Measurements from ENCODE around the gene ATF5.
"Not testable (repeated sequence)": the region's sequence is repeated elsewhere in the genome, so short reads cannot be mapped to it uniquely, and the experiment has no call there.

The ATF5 gene

GRCh38 chr19:49923055-49924003 lies 5.7 kb upstream of the ATF5 start:
- DNase-seq (ENCODE audit: low read depth in 2 of 2), result no peak

GRCh38 chr19:49924004-49924880 lies 4.8 kb upstream of the ATF5 start:
- DNase-seq (ENCODE audit: low read depth in 2 of 2), result peak; percentile 20 to 25

GRCh38 chr19:49924881-49925210 lies 4.2 kb upstream of the ATF5 start:
- DNase-seq (ENCODE audit: low read depth in 2 of 2), result not testable (repeated sequence)

- no peak for DNase-seq (ENCODE audit: low read depth in 2 of 2)
These were observed 3.5 kb upstream of the ATF5 start for GRCh38 chr19:49925486-49925885.

GRCh38 chr19:49926515-49926914 lies 2.5 kb upstream of the ATF5 start:
- no peak for DNase-seq (ENCODE audit: low read depth in 2 of 2)

GRCh38 chr19:49927526-49928264 lies 1.3 kb upstream of the ATF5 start:
- no peak for DNase-seq (ENCODE audit: low read depth in 2 of 2)

- DNase-seq (ENCODE audit: low read depth in 2 of 2), result peak; percentile 89 to 91
These were observed 842 bp downstream of the ATF5 start for GRCh38 chr19:49929611-49930482.

GRCh38 chr19:49930483-49931011 lies 1.5 kb downstream of the ATF5 start:
- DNase-seq (ENCODE audit: low read depth in 2 of 2), result no peak

GRCh38 chr19:49931293-49932040 lies 2.5 kb downstream of the ATF5 start:
- DNase-seq (ENCODE audit: low read depth in 2 of 2), result no peak

GRCh38 chr19:49932041-49932451 lies 3.0 kb downstream of the ATF5 start:
- no peak for DNase-seq (ENCODE audit: low read depth in 2 of 2)

- no peak for DNase-seq (ENCODE audit: low read depth in 2 of 2)
These were observed 3.7 kb downstream of the ATF5 start for GRCh38 chr19:49932731-49933131.

- DNase-seq (ENCODE audit: low read depth in 2 of 2), result no peak
These were observed 4.6 kb downstream of the ATF5 start for GRCh38 chr19:49933643-49934042.

- DNase-seq (ENCODE audit: low read depth in 2 of 2), result no peak
These were observed 7.5 kb downstream of the ATF5 start for GRCh38 chr19:49936549-49936948.

- DNase-seq (ENCODE audit: low read depth in 2 of 2), result peak in 1 of 2 experiments; percentile 26
These were observed 8.9 kb downstream of the ATF5 start for GRCh38 chr19:49937750-49938381.

GRCh38 chr19:49938662-49939061 lies 9.7 kb downstream of the ATF5 start:
- no peak for DNase-seq (ENCODE audit: low read depth in 2 of 2)

GRCh38 chr19:49939721-49940481 lies 10.9 kb downstream of the ATF5 start:
- DNase-seq (ENCODE audit: low read depth in 2 of 2), result no peak

GRCh38 chr19:49940482-49940791 lies 11.4 kb downstream of the ATF5 start:
- DNase-seq (ENCODE audit: low read depth in 2 of 2), result no peak

GRCh38 chr19:49944567-49944966 lies 15.6 kb downstream of the ATF5 start:
- DNase-seq (ENCODE audit: low read depth in 2 of 2), result not testable (repeated sequence)

GRCh38 chr19:49946415-49946814 lies 17.4 kb downstream of the ATF5 start:
- no peak for DNase-seq (ENCODE audit: low read depth in 2 of 2)
